Peyer's patch (tissue), 4 donors: ENCODE data around the gene MAGEB4.

Experiments
- POLR2A ChIP-seq, 2 donors: fragments of 450-650 bp; IDR thresholded peaks; one replicate each; pipeline ENCODE4 v1.5.1; 2017; ENCODE audit warnings: antibody characterized with exemption in 2 of 2, mild to moderate bottlenecking in 2 of 2, moderate library complexity in 2 of 2
- TF ChIP-seq, protein P1 (sequence below), 6 experiments: fragments of 450-650 bp in 4 of 6; fragments of 200-600 bp in 2 of 6; sonication (generic) in 1 of 6; IDR thresholded peaks; one replicate each; pipeline ENCODE4 v1.5.1; 2017 to 2019; ENCODE audit warnings: antibody characterized with exemption in 6 of 6, mild to moderate bottlenecking in 3 of 6, moderate library complexity in 1 of 6

- TF ChIP-seq POLR2A (IDR thresholded peaks at IDR 0.05), result no peak
- TF ChIP-seq, protein P1, sequence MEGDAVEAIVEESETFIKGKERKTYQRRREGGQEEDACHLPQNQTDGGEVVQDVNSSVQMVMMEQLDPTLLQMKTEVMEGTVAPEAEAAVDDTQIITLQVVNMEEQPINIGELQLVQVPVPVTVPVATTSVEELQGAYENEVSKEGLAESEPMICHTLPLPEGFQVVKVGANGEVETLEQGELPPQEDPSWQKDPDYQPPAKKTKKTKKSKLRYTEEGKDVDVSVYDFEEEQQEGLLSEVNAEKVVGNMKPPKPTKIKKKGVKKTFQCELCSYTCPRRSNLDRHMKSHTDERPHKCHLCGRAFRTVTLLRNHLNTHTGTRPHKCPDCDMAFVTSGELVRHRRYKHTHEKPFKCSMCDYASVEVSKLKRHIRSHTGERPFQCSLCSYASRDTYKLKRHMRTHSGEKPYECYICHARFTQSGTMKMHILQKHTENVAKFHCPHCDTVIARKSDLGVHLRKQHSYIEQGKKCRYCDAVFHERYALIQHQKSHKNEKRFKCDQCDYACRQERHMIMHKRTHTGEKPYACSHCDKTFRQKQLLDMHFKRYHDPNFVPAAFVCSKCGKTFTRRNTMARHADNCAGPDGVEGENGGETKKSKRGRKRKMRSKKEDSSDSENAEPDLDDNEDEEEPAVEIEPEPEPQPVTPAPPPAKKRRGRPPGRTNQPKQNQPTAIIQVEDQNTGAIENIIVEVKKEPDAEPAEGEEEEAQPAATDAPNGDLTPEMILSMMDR (IDR thresholded peaks at IDR 0.05), result no peak
Measured at GRCh38 chrX:30228526-30228925, 13.3 kb upstream of the MAGEB4 start.
